Upper lobe of right lung (tissue), 1 donor: ENCODE results near the gene KREMEN2. TPM values are rescaled to one million over a fixed set of nuclear protein-coding genes. Genes with fewer than 3 reads are reported as not detected.

Experiments
- ATAC-seq: fragments of 200-7000 bp; cut with Tn5 transposase; one replicate; pipeline ENCODE4 v1.9.1; 2020; ENCODE audit warnings: mild to moderate bottlenecking, moderate library complexity
- DNase-seq: peaks from one replicate; pipeline ENCODE4 v3.0.0-alpha.2; 2020
- H3K27ac ChIP-seq: fragments of 200-600 bp; one replicate; pipeline ENCODE4 v1.8.0; 2022
- H3K27me3 ChIP-seq: fragments of 200-600 bp; one replicate; pipeline ENCODE4 v1.8.0; 2022; ENCODE audit warnings: mild to moderate bottlenecking
- H3K36me3 ChIP-seq: fragments of 200-600 bp; one replicate; pipeline ENCODE4 v1.8.0; 2022
- H3K4me1 ChIP-seq: fragments of 200-600 bp; one replicate; pipeline ENCODE4 v1.8.0; 2022
- H3K4me3 ChIP-seq: fragments of 200-600 bp; one replicate; pipeline ENCODE4 v1.8.0; 2022; ENCODE audit warnings: mild to moderate bottlenecking
- H3K9me3 ChIP-seq: fragments of 200-600 bp; one replicate; pipeline ENCODE4 v1.8.0; 2022
- intact Hi-C: fragments of 100-400 bp; cut with DNase I; formaldehyde crosslinking; loops from one replicate; pipeline ENCODE4 v1.11.0; 2022
- total RNA-seq: library from RNA; stranded (reverse); fragmentation: NEBNext Ultra II Directional; extraction: Animal tissue kit (Norgen Biotek cat#: 25700); gene quantifications from one replicate; pipeline ENCODE4 v1.2.1, GENCODE V29; 2021
- TF ChIP-seq, protein P1 (sequence below): fragments of 200-600 bp; IDR thresholded peaks from one replicate; pipeline ENCODE4 v1.8.0; 2022; ENCODE audit warnings: antibody characterized with exemption
- donor health status: DM: no; HTN: yes; CAD: no; lungs with severe emphysema.

KREMEN2 gene
- total RNA-seq, 1 donor from 2014 or later, result not detected

DNA sequence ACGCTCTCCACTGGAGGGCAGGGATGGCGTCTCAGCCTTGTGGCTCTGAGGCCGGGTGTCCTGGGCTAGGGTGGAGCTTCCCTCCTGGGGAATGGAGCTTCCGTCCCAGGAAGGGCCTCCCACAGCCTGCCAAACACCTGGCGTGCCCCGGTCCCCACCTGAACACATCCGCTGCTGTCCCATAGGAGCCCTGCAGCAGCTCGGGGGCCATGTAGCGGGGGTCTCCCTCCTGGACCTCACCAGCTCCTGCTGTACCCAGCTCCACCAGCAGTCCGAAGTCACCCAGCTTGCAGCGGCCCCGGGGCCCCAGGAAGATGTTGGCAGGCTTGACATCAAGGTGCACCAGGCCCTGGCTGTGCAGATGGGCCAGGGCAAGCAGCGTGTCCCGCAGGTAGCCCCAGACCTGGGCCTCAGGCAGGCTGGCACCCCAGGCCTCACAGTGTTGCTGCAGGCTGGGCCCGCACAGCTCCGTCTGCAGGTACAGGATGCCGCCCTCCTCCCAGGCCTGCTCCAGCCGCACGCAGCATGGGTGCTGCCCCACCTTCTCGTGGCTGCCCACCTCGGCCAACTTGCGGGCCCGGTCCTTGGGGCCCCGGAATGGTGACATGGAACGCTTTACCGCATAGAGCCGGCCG lies 11.2 kb downstream of the KREMEN2 start:
- intact Hi-C loops, result no loop called here
- TF ChIP-seq, protein P1, sequence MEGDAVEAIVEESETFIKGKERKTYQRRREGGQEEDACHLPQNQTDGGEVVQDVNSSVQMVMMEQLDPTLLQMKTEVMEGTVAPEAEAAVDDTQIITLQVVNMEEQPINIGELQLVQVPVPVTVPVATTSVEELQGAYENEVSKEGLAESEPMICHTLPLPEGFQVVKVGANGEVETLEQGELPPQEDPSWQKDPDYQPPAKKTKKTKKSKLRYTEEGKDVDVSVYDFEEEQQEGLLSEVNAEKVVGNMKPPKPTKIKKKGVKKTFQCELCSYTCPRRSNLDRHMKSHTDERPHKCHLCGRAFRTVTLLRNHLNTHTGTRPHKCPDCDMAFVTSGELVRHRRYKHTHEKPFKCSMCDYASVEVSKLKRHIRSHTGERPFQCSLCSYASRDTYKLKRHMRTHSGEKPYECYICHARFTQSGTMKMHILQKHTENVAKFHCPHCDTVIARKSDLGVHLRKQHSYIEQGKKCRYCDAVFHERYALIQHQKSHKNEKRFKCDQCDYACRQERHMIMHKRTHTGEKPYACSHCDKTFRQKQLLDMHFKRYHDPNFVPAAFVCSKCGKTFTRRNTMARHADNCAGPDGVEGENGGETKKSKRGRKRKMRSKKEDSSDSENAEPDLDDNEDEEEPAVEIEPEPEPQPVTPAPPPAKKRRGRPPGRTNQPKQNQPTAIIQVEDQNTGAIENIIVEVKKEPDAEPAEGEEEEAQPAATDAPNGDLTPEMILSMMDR, result no peak
- no peak overlapping the region for H3K4me3 ChIP-seq
- H3K27me3 ChIP-seq, result no peaks in the 10 kb centered on the region
- no peak for ATAC-seq
- H3K27ac ChIP-seq, result no peak overlapping the region
- no peaks in the 10 kb centered on the region for H3K36me3 ChIP-seq
- peaks cover 10% of the 10 kb centered on the region for H3K4me1 ChIP-seq
- DNase-seq, result no peak
- no peaks in the 10 kb centered on the region for H3K9me3 ChIP-seq

- no peak overlapping the region for H3K27ac ChIP-seq
- no peak for DNase-seq
- H3K9me3 ChIP-seq, result no peaks in the 10 kb centered on the region
- TF ChIP-seq, protein P1, result no peak
- no peak overlapping the region for H3K4me3 ChIP-seq
- no peaks in the 10 kb centered on the region for H3K27me3 ChIP-seq
- no peaks in the 10 kb centered on the region for H3K36me3 ChIP-seq
- intact Hi-C loops, result no loop called here
- ATAC-seq, result no peak
- peaks cover 12% of the 10 kb centered on the region for H3K4me1 ChIP-seq
These were observed 12.1 kb downstream of the KREMEN2 start for GRCh38 chr16:2976201-2976600.

- TF ChIP-seq, protein P1, result no peak
- H3K27ac ChIP-seq, result no peak overlapping the region
- no peak for DNase-seq
- peaks cover 13% of the 10 kb centered on the region for H3K4me1 ChIP-seq
- H3K36me3 ChIP-seq, result no peaks in the 10 kb centered on the region
- H3K9me3 ChIP-seq, result no peaks in the 10 kb centered on the region
- H3K4me3 ChIP-seq, result no peak overlapping the region
- no peaks in the 10 kb centered on the region for H3K27me3 ChIP-seq
- intact Hi-C loops, result no loop called here
- no peak for ATAC-seq
These were observed 12.6 kb downstream of the KREMEN2 start for GRCh38 chr16:2976673-2977072.

DNA sequence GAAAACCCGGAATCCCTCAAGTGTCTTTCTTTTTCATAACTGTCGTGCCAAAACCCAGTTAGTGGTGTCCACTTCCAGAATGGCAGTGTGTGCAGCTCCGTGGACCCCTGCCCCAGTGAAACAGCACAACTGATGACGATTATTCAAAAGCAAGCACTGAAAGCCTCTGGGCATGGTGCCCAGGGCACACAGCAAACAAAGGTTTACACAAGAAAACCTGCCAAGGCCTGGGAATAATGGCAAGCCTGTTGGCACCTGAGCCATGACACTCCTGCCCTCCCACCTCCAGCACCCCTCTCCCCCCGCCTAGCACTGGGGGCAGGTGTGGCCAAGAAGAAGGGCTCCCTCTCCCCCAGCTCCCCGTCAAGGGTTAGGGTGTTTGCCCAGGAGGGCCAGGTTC lies 13.4 kb downstream of the KREMEN2 start:
- intact Hi-C loops, result no loop called here
- Histone ChIP-seq H3K4me3 (no peak overlapping the region), H3K27me3 (no peaks in the 10 kb centered on the region), H3K36me3 (no peaks in the 10 kb centered on the region), H3K4me1 (peaks cover 13% of the 10 kb centered on the region), H3K27ac (no peak overlapping the region), H3K9me3 (no peaks in the 10 kb centered on the region)
- TF ChIP-seq, protein P1, result no peak
- DNase-seq (peak; percentile 78), ATAC-seq (peak; percentile 10)

DNA sequence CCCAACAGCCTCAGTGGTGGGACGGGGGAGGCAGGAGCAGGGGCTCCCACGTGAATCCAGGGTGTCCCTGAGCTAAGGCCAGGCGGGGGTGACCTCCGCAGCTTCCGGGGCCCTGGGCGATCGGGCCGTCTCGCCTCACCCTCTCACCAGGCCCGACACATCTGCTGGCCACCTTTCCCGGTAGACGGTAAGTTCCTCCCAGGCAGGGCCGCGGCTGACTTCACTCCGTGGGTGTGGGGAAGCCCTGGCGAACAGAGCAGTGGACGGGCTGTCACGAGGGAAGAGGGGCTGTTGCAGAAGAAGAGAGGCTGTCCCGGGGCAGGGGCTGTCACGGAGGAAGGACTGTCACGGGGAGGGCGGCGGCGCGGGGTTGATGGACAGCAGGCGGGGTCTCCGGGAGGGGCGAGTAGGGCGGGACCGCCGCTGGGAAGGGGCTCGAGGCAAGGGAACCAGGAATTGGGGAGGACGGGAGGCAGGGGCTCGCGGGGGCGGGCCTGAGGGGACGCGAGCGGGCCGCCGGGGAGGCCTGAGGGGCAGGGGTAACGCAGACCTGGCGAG lies 15.7 kb downstream of the KREMEN2 start:
- intact Hi-C loops, result no loop called here
- Histone ChIP-seq H3K4me1 (peaks cover 17% of the 10 kb centered on the region), H3K36me3 (no peaks in the 10 kb centered on the region), H3K27ac (no peak overlapping the region), H3K9me3 (no peaks in the 10 kb centered on the region), H3K27me3 (no peaks in the 10 kb centered on the region), H3K4me3 (peak overlapping the region; percentile 84)
- no peak for DNase-seq
- TF ChIP-seq, protein P1, result no peak
- no peak for ATAC-seq
